ENCODE measurements around the gene PNLIP.
A peak's percentile ranks its signal among the peaks of the same experiment; 100 is the strongest.

GRCh38 chr10:116538992-116539391 lies 6.7 kb upstream of the PNLIP start:
- TF ChIP-seq POLR2A (IDR thresholded peaks at IDR 0.05) = no peak
- peak in 1 of 7 experiments; percentile 6 for TF ChIP-seq CTCF (IDR thresholded peaks at IDR 0.05)
